Measurements from ENCODE around the gene ZACN.

GRCh38 chr17:76072148-76072858 lies 6.7 kb upstream of the ZACN start, which contains the start of gene SRP68:
- TF ChIP-seq REST (IDR thresholded peaks at IDR 0.05; ENCODE audit: insufficient read depth in 1 of 2, low read depth in 2 of 2, low read length in 2 of 2) (peak in 1 of 2 experiments; percentile 72; a peak in 2 of 4 replicates), POLR2AphosphoS5 (IDR thresholded peaks at IDR 0.05; ENCODE audit: low read depth, low read length) (peak; percentile 92), TAF1 (IDR thresholded peaks at IDR 0.05; ENCODE audit: borderline replicate concordance, insufficient read depth, low read length) (peak; percentile 90), SIN3A (IDR thresholded peaks at IDR 0.05; ENCODE audit: borderline replicate concordance, insufficient read depth, low read length) (no peak), FOXP2 (optimal IDR thresholded peaks at IDR 0.05; ENCODE audit: borderline replicate concordance, extremely low read depth, extremely low read length, insufficient read depth) (peak; percentile 86)
